GM04504 (cell line): ENCODE data around the gene LGALS3.
A peak's percentile ranks its signal among the peaks of the same experiment; 100 is the strongest.
"Not testable (repeated sequence)": the region's sequence is repeated elsewhere in the genome, so short reads cannot be mapped to it uniquely, and the experiment has no call there.

ENCODE experiments used
- DNase-seq: peaks from one replicate; pipeline ENCODE4 v3.0.0-alpha.2; 2012; ENCODE audit warnings: low read depth

The LGALS3 gene

DNA sequence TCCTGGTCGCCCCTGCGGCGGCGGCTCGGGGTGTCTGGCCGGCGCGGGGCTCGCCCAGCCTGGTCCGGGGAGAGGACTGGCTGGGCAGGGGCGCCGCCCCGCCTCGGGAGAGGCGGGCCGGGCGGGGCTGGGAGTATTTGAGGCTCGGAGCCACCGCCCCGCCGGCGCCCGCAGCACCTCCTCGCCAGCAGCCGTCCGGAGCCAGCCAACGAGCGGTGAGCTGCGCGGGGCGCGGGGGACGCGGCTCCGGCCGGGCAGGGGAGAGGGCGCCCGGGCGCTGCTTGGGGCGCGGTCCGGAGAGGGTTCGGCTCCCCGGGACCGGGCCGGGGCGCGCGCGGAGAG, at the start of gene LGALS3:
Gene LGALS3 (plus strand): TSS at position 167 of the 342 bp plus-strand sequence. CDS start 8,122 bp downstream, outside the sequence.
- DNase-seq, result peak; percentile 36

DNA sequence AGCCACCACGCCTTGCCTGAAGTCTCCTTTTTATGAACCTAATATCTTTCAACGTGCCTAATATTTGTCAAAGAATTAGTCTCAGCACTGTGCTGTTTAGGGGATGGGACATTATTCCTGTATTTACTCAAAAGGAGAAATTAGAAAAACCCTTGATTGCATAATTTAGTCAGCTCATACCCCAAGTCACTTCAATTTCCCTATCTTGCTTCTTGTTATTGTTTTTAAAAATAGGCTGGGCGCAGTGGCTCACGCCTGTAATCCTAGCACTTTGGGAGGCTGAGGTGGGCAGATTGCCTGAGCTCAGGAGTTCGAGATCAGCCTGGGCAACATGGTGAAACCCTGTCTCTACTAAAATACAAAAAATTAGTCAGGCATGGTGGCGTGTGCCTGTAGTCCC, 49.1 kb upstream of the LGALS3 start:
- DNase-seq, result not testable (repeated sequence)

DNA sequence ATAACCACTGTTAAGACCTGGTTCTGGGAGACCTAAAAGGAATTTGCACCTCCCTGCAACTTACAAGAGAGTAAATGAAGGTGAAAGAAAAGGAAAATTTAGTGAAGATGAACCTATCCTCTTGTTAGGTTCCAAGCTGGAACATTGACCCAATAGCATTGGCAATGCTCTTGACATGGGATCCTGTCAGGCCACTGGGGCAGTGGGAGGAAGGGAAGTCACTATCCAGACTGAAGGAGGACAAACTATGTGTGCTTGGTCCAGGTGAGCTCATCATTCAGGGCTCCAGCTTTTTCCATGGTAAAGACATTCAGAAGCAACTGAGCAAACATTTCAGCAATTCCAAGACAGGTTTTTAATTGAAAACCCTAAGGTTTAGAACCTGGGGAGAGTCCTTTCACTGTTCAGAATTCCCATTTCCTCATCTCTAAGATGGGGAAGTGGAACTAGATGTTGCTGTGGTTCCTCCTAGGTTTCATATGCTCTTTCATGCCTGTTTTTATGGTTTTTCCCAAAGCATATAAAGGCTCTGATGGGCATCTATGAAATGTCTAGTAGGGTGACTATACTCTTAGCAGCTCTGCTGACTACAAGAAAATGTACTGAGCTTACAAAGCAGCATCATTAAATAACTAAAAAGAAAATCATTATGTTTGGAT, 44.5 kb upstream of the LGALS3 start:
- no peak for DNase-seq

- DNase-seq, result no peak
Observed at GRCh38 chr14:55085060-55085660, 43.9 kb upstream of the LGALS3 start.

- DNase-seq, result no peak
Observed at GRCh38 chr14:55086938-55087337, 42.1 kb upstream of the LGALS3 start.

DNA sequence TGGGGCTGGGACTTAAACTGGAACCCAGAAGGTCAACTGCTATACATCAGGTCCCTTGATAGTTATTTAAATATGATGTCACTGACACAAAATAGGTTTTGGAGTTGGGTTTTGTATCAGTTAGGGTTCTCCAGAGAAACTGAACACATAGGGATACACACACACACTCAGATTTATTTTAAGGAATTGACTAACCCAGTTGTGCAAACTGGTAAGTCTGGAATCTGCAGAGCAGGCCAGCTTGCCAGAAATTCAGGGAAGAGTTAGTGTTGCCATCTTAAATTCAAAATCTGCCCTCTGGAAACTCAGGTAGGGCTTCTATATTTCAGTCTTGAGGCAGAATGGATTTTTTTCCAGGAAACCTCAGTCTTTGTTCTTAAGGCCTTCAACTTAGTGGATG, 40.7 kb upstream of the LGALS3 start:
- DNase-seq, result no peak

GRCh38 chr14:55092341-55092740, 36.7 kb upstream of the LGALS3 start:
- no peak for DNase-seq

GRCh38 chr14:55094292-55095157, 34.5 kb upstream of the LGALS3 start:
- DNase-seq, result no peak

GRCh38 chr14:55097881-55098560, 31.0 kb upstream of the LGALS3 start:
- no peak for DNase-seq

GRCh38 chr14:55098561-55098898, 30.5 kb upstream of the LGALS3 start:
- no peak for DNase-seq

DNA sequence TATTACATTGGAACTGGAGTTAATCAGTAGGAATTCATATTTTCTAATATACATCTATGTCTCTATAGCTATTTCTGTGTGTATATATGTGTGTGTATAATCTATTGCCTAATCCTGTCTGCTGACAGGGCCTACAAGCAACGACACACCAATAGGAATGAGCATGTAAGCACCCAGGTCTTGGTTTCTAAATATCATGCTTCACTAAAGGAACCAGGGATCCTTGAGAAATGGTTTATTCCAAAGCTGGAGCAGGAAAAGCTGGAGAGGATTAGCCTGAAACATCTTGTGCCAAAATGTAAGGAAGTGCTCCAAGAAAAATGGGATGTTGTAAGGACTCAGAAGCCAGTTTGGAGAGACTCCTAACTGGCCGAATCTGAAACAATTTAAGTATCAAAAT, 29.3 kb upstream of the LGALS3 start:
- DNase-seq, result no peak

- no peak for DNase-seq
Observed at GRCh38 chr14:55101698-55102097, 27.4 kb upstream of the LGALS3 start.

DNA sequence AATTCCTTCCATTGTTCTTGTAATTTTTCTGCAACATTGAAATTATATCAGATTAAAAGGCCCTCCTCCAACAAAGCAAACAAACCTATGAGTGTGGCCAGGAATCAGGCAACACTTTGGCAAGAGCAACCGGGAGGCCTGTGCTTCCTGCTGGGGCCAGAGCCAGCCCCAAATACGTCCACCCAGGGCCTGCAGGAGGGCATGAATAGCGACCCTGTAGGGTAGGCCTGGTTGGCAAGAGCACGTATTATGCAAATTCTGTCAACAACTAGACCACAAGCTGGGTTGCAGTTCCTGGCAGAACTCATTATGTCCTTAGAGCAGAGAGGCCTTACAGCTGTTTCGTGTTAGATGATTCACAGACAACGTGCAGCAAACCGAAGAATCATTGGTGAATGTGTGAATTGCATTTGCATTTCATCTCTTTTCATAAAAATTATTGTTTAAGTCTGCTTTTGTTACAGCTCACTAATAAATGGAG, 26.9 kb upstream of the LGALS3 start:
- peak; percentile 99 for DNase-seq

GRCh38 chr14:55103005-55103640, 25.9 kb upstream of the LGALS3 start:
- peak; percentile 93 for DNase-seq

- no peak for DNase-seq
Observed at GRCh38 chr14:55103971-55104954, 24.8 kb upstream of the LGALS3 start.

GRCh38 chr14:55105991-55106390, 23.1 kb upstream of the LGALS3 start:
- no peak for DNase-seq

DNA sequence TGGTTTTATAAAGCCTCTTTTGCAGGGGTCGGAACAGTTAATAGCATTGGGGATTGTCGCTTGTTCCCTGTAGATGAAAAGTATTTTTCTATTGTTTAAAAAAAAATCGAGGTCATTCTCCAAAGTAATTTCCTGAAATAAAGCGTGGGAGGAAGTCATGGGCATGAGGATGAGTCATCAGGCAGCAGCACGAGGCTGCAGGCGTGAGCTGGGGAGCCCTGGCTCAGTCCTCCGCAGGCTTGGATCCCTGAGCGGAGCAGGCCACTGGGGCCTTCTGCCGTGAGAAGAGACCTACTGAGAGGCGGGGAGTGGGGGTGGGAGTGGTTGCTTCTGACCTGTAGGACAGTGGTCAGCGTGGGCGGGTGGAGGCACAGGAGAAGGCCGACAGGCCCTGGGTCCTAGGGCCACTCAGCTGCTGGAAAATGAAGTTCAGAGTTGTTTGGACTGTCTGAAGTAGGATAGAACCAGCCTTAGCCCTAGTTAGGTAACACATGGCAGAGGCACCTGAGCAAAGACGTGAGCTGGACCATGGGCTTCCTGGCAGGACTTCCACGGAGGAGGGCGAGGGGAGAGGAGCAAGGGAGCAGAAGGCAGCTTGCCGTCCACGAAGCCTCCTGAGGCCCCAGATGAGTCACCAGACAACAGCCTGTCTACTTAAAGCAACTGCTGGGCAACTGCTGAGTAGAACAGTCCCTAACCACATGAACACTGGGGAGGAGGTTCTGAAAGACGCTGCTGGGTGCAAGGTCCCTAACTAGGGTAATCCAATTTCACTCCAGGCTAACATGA, 21.1 kb upstream of the LGALS3 start:
- peak; percentile 92 for DNase-seq

GRCh38 chr14:55109836-55110235, 19.2 kb upstream of the LGALS3 start:
- no peak for DNase-seq

- no peak for DNase-seq
Observed at GRCh38 chr14:55111122-55111708, 17.8 kb upstream of the LGALS3 start.

DNA sequence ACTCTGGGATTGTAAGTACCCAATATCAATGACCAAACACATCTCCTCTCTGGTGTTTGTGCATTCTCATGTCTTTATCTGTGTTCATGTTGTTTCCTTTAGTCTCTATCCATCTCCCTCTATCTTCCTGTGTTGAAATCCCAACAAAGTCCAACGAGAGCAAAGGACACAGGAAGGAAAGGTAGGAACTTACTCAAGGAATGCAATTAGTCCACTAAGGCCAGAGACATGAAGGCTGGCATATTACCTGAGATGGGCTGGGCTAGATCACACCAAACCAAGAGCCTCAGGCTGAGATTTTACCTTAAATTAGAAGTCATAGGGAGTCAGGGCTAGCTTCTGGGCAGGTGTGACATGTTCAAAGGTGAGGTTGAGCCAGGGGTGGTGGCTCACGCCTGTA, 14.3 kb upstream of the LGALS3 start:
- no peak for DNase-seq
